B cell (primary cell): ENCODE results near the gene PAPPA. TPM values are rescaled to one million over a fixed set of nuclear protein-coding genes. Genes with fewer than 3 reads are reported as not detected.

Source experiments
- ATAC-seq: fragments of 200-7000 bp; cut with Tn5 transposase; one replicate; pipeline ENCODE4 v1.10.0; 2021; ENCODE audit warnings: low read depth, mild to moderate bottlenecking, moderate number of reproducible peaks, moderate library complexity
- CTCF ChIA-PET: fragments of 350-600 bp; sonication (Branson Sonifier 250); formaldehyde crosslinking; loops from one replicate; lab custom pipeline; 2021; ENCODE audit warnings: antibody characterized with exemption, inconsistent platforms; lab: Charles Lee
- POLR2A ChIA-PET: fragments of 350-600 bp; sonication (Branson Sonifier 250); formaldehyde crosslinking; loops from one replicate; lab custom pipeline; 2021; ENCODE audit warnings: antibody characterized with exemption; lab: Charles Lee
- DNase-seq: peaks from one replicate; pipeline ENCODE4 v3.0.0; 2013
- H2AFZ ChIP-seq: 2 replicates; pipeline ENCODE4 v1.6.1; 2012; ENCODE audit warnings: mild to moderate bottlenecking, low read depth, low read length; ENCODE audit not compliant: insufficient read depth, poor library complexity, severe bottlenecking
- H3K27ac ChIP-seq, 2 donors: 1 replicate in 1 of 2; 2 replicates in 1 of 2; pipeline ENCODE4 v1.5.1; 2012 to 2013; ENCODE audit warnings: low read length in 2 of 2, mild to moderate bottlenecking in 2 of 2, moderate library complexity in 1 of 2
- H3K27me3 ChIP-seq, 4 experiments: fragments of 200-600 bp in 1 of 4; sonication (generic) in 1 of 4; replicated peaks in 1 of 4; 1 replicate in 2 of 4; 2 replicates in 2 of 4; pipeline versions ENCODE4 v1.6.1 to v1.7.0; 2013 to 2016; ENCODE audit warnings: low read length in 3 of 4, mild to moderate bottlenecking in 2 of 4, mixed read lengths in 1 of 4, moderate library complexity in 1 of 4; ENCODE audit not compliant: insufficient read depth in 4 of 4, control insufficient read depth in 3 of 4; ENCODE audit errors: control extremely low read depth in 1 of 4
- H3K36me3 ChIP-seq, 2 experiments: replicated peaks in 1 of 2; 1 replicate in 1 of 2; 2 replicates in 1 of 2; pipeline versions ENCODE4 v1.6.1 to v1.7.1; 2013; ENCODE audit warnings: low read length in 1 of 2; ENCODE audit not compliant: insufficient read depth in 2 of 2, control insufficient read depth in 1 of 2; ENCODE audit errors: control extremely low read depth in 1 of 2, extremely low read depth in 1 of 2
- H3K4me1 ChIP-seq, 2 donors: fragments of 200-600 bp in 1 of 2; sonication (generic) in 1 of 2; 1 replicate in 1 of 2; 2 replicates in 1 of 2; pipeline versions ENCODE4 v1.5.1 to v1.6.1; 2013 to 2017; ENCODE audit warnings: low read length in 2 of 2; ENCODE audit not compliant: control insufficient read depth in 2 of 2, insufficient read depth in 2 of 2
- H3K4me2 ChIP-seq: replicated peaks from 2 replicates; pipeline ENCODE3; 2012; ENCODE audit warnings: mild to moderate bottlenecking, low read depth, low read length; ENCODE audit not compliant: poor library complexity, severe bottlenecking
- H3K4me3 ChIP-seq, 5 experiments: fragments of 200-600 bp in 1 of 5; sonication (generic) in 1 of 5; 1 replicate in 3 of 5; 2 replicates in 2 of 5; pipeline versions ENCODE4 v1.5.1 to v1.7.0; 2011 to 2016; ENCODE audit warnings: low read length in 4 of 5, mild to moderate bottlenecking in 4 of 5, low read depth in 2 of 5, control low read depth in 1 of 5, moderate library complexity in 1 of 5; ENCODE audit not compliant: insufficient read depth in 1 of 5; ENCODE audit errors: control extremely low read depth in 1 of 5, extremely low read depth in 1 of 5
- H3K79me2 ChIP-seq: fragments of 200-600 bp; sonication (generic); one replicate; pipeline ENCODE4 v1.6.0; 2016; ENCODE audit warnings: low read length; ENCODE audit not compliant: control insufficient read depth, insufficient read depth
- H3K9ac ChIP-seq: fragments of 200-600 bp; sonication (generic); 2 replicates; pipeline ENCODE4 v1.6.1; 2017; ENCODE audit warnings: mild to moderate bottlenecking, low read length, moderate library complexity
- H3K9me3 ChIP-seq, 3 donors: one replicate each; pipeline versions ENCODE4 v1.6.1 to v1.7.1; 2013; ENCODE audit warnings: low read length in 2 of 3; ENCODE audit not compliant: control insufficient read depth in 2 of 3, insufficient read depth in 1 of 3; ENCODE audit errors: control extremely low read depth in 1 of 3
- H4K20me1 ChIP-seq: 2 replicates; pipeline ENCODE4 v1.6.0; 2012; ENCODE audit warnings: mild to moderate bottlenecking, low read length; ENCODE audit not compliant: insufficient read depth, control insufficient read depth, poor library complexity, severe bottlenecking
- H3K27ac Mint-ChIP-seq: one replicate; pipeline ENCODE4 v1.8.0; 2021; ENCODE audit warnings: mixed read lengths
- H3K27me3 Mint-ChIP-seq: one replicate; pipeline ENCODE4 v1.8.0; 2021; ENCODE audit warnings: mixed read lengths
- H3K4me1 Mint-ChIP-seq: one replicate; pipeline ENCODE4 v1.8.0; 2021; ENCODE audit warnings: mixed read lengths
- H3K4me3 Mint-ChIP-seq: one replicate; pipeline ENCODE4 v1.8.0; 2021; ENCODE audit warnings: mixed read lengths
- H3K9me3 Mint-ChIP-seq: one replicate; pipeline ENCODE4 v1.8.0; 2022; ENCODE audit warnings: mixed read lengths; ENCODE audit not compliant: insufficient read depth
- EZH2 ChIP-seq: IDR thresholded peaks from 2 replicates; pipeline ENCODE4 v1.6.1; 2012; ENCODE audit warnings: borderline replicate concordance, low read depth, mild to moderate bottlenecking, moderate library complexity, low read length; ENCODE audit not compliant: insufficient read depth, poor library complexity, severe bottlenecking
- WGBS: methylation state at CpG from one replicate; pipeline ENCODE4 v1.1.5; 2013; ENCODE audit warnings: missing lambda C conversion rate; ENCODE audit not compliant: insufficient coverage; 5-methylcytosine and 5-hydroxymethylcytosine counted together
- intact Hi-C: fragments of 100-400 bp; cut with micrococcal nuclease; formaldehyde crosslinking; loops from one replicate; pipeline ENCODE4 v1.10.0; 2022
- polyA plus RNA-seq: library from polyadenylated mRNA; depleted of rRNA; stranded (reverse); fragments of >200 nt; gene quantifications from 2 replicates; pipeline ENCODE4 v1.2.3, GENCODE V29; 2012
- total RNA-seq, 2 donors: library from RNA; stranded (reverse); fragments of 120-200 nt in 1 of 2; gene quantifications; 1 replicate in 1 of 2; 2 replicates in 1 of 2; pipeline versions ENCODE4 v1.2.3 to v1.2.4, GENCODE V29; 2013 to 2022
- TF ChIP-seq, protein P1 (sequence below): fragments of 200-600 bp; IDR thresholded peaks from one replicate; pipeline ENCODE4 v1.8.0; 2022; ENCODE audit warnings: antibody characterized with exemption, mild to moderate bottlenecking

Gene PAPPA
- total and polyA plus RNA-seq, 2 donors (not counting 1 experiment from before 2014, with no cell fraction given): not detected

DNA sequence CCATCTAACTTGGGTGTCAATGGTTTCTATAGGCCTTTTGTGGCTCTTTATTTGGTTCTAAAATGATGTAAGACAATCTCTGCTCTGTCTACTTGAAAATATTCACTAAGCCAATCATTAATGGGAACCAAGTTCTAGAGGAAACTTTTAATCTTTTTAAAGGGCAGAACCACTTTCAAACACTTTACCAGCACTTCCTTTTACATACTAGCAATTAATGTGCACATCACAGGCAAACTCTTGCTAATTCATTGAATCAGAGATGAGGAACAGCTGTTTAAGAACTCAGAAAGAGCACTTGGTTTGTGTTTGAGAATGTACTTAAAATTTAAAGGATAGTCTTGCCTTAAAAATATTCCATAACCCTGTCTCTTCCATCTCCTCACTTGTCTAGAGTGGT is 83.4 kb downstream of the PAPPA start:
- Histone ChIP-seq H3K79me2 (no peaks in the 10 kb centered on the region), H3K9ac (no peak overlapping the region), H3K27me3 (no peaks in the 10 kb centered on the region), H3K4me1 (no peaks in the 10 kb centered on the region), H4K20me1 (no peaks in the 10 kb centered on the region), H3K27ac (no peak overlapping the region), H2AFZ (no peak overlapping the region), H3K36me3 (no peaks in the 10 kb centered on the region), H3K9me3 (peaks cover 0 to 6% (median 0%) of the 10 kb centered on the region in 3 donors), H3K4me2 (no peak overlapping the region), H3K4me3 (no peak overlapping the region)
- TF ChIP-seq, protein P1, sequence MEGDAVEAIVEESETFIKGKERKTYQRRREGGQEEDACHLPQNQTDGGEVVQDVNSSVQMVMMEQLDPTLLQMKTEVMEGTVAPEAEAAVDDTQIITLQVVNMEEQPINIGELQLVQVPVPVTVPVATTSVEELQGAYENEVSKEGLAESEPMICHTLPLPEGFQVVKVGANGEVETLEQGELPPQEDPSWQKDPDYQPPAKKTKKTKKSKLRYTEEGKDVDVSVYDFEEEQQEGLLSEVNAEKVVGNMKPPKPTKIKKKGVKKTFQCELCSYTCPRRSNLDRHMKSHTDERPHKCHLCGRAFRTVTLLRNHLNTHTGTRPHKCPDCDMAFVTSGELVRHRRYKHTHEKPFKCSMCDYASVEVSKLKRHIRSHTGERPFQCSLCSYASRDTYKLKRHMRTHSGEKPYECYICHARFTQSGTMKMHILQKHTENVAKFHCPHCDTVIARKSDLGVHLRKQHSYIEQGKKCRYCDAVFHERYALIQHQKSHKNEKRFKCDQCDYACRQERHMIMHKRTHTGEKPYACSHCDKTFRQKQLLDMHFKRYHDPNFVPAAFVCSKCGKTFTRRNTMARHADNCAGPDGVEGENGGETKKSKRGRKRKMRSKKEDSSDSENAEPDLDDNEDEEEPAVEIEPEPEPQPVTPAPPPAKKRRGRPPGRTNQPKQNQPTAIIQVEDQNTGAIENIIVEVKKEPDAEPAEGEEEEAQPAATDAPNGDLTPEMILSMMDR: no peak
- no peak for TF ChIP-seq EZH2
- ChIA-PET POLR2A (no interaction called here), CTCF (no interaction called here)
- Mint-ChIP-seq H3K27me3 (peaks cover 2% of the 10 kb centered on the region), H3K4me1 (no peaks in the 10 kb centered on the region), H3K4me3 (no peak overlapping the region), H3K27ac (no peak overlapping the region), H3K9me3 (no peaks in the 10 kb centered on the region)
- DNase-seq: no peak
- intact Hi-C loops: no loop called here
- ATAC-seq: no peak

DNA sequence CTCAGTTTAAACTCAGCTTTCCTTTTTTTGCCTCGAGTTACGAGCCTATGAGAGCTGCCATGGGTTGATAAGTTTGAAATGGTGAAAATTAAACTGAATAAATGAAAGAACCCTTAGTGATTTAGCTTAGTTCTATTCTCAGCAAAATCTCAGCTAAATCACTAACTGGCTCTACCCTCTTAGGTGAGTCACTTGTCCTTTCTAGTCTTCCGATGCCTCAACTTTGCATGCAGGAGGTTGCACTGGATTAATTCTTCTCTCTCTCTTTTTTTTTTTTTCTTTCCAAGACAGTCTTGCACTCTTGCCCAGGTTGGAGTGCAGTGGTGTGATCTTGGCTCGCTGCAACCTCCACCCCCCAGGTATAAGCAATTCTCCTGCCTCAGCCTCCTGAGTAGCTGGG is 83.9 kb downstream of the PAPPA start:
- H3K27me3 Mint-ChIP-seq: no peaks in the 10 kb centered on the region
- no peaks in the 10 kb centered on the region for H3K4me1 Mint-ChIP-seq
- Histone ChIP-seq H3K4me3 (no peak overlapping the region), H3K79me2 (no peaks in the 10 kb centered on the region), H2AFZ (no peak overlapping the region), H4K20me1 (no peaks in the 10 kb centered on the region), H3K9me3 (peaks cover 0 to 6% (median 0%) of the 10 kb centered on the region in 3 donors), H3K27ac (no peak overlapping the region), H3K9ac (no peak overlapping the region), H3K4me2 (no peak overlapping the region), H3K36me3 (no peaks in the 10 kb centered on the region), H3K4me1 (no peaks in the 10 kb centered on the region), H3K27me3 (no peaks in the 10 kb centered on the region)
- ATAC-seq: no peak
- H3K27ac Mint-ChIP-seq: no peak overlapping the region
- CTCF ChIA-PET: no interaction called here
- POLR2A ChIA-PET: no interaction called here
- H3K4me3 Mint-ChIP-seq: no peak overlapping the region
- no peaks in the 10 kb centered on the region for H3K9me3 Mint-ChIP-seq
- no CpG with 5 or more reads among the region's 4 CpGs for WGBS
- intact Hi-C loops: no loop called here
- TF ChIP-seq, protein P1: no peak
- TF ChIP-seq EZH2: no peak
- DNase-seq: no peak
